IPS DF 19.7 (cell line): ENCODE results near the gene MARCOL.

Source experiments
- DNase-seq: peaks from one replicate; pipeline ENCODE4 v3.0.0-alpha.2; 2013; ENCODE audit warnings: low read depth, low spot score

Gene MARCOL, protein sequence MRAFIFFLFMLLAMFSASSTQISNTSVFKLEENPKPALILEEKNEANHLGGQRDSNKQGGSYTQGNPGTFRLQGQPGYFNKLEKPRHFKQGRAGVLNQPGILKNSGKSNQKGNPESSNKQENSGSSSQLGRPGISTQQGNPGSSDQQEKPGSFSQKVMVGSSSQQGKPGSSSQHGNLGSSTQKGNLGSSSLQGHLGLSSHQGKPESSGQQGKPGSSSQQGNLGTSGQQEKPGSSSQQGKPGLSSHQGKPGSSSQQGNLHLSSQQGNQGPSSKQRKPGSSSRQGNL

DNA sequence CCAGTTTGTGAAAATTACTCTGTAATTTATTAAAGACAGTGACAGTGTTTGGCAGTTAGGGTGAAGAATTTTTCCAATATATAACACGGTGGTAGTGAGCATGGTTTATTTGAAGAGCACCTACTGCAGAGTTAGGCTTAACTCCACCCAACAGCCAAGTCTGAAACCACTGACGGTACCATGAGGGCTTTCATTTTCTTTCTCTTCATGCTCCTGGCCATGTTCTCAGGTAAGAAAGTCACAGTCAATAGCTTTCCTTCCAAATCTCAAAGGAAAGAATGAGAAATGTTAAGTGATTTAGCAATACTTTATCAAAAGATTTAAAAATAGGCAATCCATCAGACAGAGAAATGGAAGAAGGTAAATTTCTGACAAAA is at the start of gene MARCOL:
MARCOL (plus strand) TSS at position 108 of the 377 bp plus-strand sequence; CDS start at position 181, 73 bp downstream.
- DNase-seq = no peak

DNA sequence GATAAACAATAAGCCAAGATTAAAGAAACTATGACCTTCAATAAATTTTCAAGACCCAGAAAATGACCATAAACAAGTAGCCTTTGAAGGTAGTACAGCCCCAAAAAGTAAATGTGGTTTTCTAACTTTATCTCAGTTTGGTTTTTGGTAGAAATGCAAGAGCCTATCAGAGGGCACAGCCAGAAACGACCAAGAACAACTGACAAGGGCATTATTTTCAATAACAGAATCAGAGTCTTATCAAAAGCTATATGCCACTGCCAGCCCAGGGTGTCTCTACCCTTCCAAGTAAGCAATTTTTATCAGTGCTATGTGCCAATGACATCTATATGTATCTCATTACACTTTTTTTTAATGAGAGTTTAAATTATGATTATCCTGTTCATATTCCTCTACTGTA is 47.3 kb upstream of the MARCOL start:
- DNase-seq = no peak

DNA sequence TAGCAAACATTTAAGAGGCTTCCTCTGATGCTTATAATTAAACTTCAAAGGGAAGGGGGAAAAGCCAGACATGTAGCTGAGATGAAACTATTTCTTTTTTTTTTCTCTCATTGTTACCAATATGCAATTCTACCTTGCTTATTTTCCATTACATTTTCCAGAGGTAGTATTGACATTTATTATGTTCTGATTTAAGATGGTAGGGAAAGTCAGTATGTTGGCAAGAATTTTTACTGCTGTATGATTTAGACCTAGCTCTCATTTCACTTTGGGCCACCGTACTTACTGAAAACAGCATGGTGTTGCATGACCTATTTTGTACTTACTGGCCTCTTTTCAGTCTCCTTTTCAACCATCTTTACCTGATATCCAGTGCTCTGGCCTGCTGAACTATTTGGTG is 45.1 kb upstream of the MARCOL start:
- no peak for DNase-seq

DNA sequence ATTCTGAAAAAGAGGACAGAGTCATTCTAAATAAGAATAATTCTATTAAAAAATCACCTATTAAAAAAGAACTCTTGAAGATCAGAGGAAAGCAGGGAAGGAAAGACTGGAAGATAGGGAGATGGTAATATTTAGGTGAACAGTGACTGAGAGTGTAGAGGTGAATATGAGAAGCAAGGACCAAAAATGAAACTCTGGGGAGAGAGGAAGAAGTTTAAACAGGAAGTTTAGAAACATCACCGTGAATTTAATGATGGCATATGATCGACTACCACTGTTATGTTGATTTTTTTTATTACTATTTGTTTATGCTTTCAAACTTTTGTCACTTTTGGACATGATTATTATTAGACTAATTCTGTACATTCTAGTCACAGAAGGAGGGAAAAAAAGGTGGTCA is 37.2 kb upstream of the MARCOL start:
- DNase-seq = no peak

DNA sequence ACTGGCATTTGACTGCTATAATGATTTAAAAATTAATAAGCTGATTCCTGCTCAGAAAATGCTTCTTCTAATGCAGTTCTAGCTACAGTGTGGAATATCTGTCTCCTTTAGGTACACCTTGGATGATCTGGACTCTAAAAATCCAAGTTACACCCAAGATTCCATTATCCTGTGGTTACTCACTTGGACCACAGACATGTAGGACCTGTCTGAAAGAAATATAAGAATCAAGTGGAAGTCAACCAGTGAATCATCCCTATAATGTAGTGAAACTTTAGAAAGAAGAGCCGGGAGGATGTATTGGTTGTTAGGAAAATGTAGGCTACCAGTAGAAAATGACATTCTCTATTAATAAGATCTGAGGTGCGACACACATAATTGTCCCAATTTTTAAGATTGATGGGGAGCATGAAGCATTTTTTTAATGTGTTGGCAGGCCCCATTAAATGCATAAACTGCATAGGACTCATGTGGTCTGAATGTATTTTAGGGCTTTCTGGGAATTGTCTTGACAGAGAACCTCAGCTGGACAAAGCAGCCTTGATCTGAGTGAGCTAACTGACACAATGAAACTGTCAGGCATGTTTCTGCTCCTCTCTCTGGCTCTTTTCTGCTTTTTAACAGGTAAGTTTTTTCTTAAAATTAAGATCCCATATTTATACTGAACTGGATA is 35.7 kb upstream of the MARCOL start, which contains the start of gene SPINK6:
SPINK6 (plus strand) TSS at position 512 of the 673 bp plus-strand sequence; CDS start at position 567, 55 bp downstream.
- no peak for DNase-seq

DNA sequence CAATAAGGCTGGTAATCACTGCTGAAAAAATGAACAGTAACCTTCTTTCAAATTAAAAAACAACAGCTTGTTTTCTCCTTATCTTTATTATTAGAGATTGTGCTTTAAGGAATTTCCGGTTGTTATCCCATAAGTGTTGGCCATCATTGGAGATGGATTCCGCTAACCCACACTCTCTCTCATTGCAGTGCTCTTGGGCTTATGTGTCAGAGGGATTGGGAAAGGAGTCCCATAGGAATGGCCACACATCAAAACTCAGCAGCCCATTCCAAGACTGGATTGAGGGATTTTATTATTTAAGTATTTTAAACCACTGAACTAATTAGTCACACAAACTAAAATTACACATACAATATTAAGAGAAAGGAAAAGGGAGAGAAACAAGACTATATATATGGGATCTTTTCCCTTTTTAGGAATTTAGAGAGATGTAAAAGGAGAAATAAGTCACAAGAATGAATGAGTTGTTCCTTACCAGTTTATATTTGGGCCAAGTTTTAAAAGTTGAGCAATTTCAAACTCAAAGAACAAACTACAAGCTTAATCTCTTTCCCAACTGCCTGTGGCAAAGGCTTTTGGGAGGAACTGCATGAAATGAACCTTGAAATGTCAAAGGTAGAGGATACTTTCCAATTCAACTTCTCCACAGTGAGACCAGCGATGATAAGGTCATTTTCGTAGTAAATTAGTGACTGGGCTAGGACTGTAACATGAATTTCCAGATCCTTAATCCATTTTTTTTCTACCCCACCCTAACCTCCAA is 33.1 kb upstream of the MARCOL start:
- DNase-seq = no peak

DNA sequence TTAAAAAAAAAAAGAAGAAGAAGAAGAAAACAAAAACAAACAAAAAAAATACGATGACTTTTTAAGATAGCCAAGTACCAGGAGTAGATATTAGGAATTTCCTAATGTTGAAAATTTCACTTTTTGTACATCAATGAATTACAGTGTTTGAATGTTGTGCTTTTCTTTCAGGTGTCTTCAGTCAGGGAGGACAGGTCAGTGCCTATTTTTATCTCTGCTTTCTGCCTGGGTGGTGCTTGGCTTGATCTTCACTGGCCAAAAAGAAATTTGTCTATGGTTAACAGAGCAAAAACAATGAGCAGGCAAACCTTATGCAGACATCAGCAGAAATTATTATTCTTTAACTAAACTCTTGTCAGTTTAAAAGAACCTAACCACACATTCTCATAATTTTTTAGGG is 32.5 kb upstream of the MARCOL start:
- no peak for DNase-seq

DNA sequence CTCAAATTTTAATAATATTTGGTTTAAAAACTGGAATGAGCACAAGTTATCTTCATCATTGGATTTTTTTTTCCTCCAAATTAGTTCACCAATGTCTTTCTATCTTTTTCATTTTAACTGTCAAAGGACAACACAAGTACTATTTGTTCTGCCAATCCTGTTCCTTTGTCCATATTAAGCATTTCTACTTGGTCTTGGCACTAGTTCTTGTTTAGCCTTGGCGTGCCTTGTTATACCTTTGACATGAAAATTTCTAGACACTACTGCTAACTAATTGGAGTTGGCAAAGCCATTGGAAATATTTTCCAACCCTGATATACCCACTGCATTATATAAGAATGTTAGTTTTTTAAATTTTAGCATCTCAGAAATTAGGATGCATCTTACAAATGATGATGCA is 31.7 kb upstream of the MARCOL start:
- no peak for DNase-seq

DNA sequence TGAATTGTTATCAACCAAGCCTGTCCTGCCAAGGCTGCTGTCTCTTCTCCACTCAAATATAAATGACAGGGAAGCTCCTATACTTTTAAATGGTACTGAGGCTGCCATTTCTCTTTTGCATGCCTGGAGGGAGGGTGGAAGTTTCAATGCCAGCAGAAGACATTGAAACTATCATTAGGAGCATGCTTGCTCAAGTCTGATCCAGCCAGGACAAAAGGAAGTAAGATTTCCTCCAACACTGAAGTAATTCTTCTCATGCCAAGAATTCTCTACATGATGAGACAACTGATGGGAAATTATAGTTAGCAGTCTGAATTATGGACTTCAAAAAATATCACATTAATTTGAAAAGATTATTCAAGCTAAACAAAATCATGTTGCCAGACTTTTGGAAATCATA is 30.1 kb upstream of the MARCOL start:
- DNase-seq = no peak

DNA sequence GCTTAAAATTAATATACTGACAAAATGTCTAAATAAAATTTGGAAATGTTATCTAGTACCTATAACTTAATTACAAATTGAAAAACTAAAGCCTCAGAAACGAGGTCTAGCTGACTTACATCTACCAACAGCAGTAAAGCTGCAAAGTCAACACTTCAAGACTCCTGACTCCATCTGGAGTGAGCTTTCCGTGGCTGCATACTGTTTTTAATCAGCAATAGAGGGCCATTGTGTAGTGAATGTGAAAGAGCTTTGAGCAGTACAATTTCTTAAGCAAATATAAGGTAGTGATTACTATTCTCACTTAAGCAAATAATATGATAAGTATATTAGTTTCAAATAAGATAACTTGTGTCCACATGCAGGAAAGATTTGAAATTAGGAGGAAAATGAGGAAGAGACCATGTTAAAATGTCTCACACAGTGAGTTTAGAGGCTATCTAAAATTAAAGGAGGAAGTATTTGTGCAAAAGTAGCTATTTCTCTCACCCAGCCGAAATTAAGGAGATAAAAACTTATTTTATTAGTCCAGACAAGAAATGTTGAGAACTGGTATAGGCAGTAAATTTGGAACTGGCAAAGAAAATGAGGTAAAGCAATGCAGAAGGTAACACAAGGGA is 29.1 kb upstream of the MARCOL start:
- DNase-seq = no peak

DNA sequence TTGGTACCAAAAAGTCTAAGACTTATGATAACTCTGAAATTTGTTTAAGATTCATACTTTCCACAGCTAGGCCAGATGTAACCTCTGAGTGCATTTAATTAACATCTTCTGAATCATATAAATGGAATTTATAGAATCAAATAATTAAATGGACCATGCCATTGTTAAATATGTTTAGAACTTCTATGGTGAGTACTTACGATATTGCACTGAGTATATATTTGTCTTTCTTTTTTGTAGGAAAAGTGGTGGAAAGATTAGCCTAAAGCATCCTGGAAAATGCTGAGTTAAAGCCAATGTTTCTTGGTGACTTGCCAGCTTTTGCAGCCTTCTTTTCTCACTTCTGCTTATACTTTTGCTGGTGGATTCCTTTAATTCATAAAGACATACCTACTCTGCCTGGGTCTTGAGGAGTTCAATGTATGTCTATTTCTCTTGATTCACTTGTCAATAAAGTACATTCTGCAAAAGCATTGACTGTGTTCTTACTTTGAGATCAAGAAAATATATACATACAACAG is 23.6 kb upstream of the MARCOL start:
- DNase-seq = no peak

DNA sequence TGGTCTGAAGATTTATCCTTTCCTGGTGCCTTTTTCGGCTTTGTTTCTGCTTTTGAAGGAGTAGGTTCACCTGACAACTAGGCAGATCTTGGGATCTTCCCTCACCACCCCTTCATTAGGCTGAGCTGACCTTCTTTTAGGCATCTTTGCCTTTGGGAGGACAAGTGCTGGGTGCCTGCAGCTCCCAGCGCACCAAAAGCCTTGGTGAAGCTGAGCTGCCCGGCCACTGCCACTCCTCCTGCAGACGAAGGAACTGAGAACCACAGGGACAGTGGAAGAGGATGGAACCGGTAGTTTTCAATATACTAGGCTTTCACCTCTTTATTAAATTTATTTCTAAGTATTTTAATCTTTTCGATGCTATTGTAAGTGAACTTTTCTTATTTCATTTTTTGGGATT is 16.8 kb upstream of the MARCOL start:
- DNase-seq = no peak

DNA sequence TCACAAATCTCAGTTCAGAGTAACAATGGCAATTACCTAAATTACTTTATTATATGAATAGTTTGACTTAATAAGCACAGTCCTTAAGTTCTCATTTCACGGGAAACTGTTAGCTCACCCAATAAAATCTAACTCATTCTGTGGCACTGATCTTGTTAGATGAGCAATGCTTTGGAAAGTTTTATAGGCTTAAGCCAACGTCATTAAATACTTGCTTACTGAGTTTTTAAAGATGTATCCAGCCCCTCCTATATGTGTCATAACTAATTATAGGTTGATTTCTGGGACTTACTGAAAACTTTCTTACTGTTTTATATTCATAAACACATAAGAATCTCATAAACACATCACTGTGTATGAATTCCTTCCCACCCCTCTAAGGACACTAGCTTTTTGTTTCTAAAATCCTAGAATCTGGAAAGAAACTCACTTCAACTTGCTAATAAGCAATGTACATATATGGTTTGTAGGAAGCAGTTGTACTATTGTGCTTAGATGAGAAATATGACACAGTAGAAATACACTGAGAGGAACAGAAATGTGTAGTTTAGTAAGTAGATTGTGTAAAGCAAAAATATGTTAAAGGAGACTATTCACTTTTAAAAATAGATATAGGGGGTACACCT is 14.1 kb upstream of the MARCOL start:
- no peak for DNase-seq

DNA sequence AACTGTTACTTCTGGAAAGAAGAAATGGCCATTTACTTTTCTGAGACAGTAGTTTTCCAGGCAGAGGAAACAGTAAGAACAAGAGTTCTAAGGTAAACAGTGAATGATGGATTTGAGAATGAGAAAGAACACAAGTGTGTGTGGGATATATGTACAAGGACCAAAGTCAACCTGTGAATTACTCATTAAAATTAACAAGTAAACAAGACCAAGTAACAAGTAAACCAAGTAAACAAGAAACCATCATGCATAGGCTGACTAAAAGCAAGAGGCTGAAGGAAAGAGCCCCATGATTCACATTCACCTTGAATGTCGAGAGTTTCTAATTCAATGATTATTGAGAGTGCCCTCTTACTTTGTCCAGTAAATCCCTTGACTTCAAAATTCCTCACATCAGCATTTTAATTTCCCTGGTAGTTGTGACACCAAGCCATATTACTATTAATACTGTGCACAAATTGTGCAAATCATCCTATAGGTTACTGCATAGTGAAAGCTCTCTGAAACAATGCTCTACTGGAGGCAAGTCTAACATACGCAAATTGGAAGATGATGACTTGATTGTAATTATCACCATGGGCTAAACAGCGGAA is 9.8 kb upstream of the MARCOL start:
- DNase-seq = no peak

DNA sequence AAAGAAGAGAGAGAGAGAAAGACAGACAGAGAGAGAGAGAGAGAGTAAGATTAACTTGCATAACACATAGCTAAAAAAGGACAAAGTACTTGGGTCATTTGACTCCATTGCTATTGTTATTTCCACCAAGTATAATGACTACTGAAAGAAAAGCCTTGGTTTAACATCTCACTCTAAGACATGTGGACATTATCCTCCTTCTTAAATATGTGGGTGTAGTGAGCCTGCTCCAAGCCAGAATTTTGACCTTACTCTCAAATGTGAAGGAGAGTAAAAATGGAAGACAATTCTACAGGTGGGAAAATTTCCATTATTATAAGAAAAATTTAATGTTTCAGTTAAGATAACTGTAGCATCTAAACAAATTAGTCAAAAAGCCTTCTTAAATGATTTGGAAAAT is 8.5 kb upstream of the MARCOL start:
- no peak for DNase-seq

DNA sequence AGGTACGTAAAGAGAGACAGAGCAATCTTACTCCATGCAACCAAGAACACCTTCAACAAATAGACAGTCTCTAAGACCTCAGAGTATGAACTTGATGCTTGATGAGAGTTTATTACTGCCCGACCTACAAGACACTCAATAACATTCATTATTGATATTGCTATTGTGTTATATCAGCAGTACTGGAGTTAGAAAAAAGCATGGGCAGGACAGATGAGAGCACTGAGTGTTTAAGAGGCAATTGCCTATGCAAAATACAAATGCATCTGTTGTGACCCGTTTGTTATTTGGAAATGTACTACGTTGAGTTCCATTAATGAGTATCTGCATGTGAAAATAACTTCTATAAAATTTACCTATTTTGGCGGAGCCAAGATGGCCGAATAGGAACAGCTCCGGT is 8.1 kb upstream of the MARCOL start:
- DNase-seq = no peak

DNA sequence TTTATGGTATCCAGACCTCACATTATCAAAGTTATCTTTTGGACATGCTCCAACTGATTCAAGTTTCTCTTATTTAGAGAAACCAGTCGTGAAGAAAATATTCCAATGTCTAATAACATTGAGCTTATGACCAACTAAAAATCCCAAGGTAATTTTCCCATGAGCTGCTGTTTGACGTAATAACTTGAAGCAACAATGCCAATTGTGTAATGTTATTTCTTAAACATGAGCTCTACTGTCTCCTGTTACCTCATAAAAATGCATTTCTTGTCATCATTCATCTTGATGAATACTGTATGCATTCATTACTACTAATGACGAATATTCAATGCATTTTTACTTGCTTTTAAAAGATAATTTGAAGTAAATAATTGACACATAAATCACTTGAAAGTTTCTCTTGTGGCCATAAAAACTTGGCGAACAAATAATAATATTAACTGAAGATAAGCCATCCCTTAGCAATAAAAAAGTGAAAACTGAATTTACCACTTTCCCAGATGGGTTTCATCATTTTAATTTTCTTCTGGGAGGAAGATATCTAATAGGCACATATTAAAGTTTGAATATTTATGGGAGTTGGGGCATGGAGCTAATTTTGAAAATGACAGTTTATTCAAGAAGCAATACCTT is 424 bp upstream of the MARCOL start:
- no peak for DNase-seq

DNA sequence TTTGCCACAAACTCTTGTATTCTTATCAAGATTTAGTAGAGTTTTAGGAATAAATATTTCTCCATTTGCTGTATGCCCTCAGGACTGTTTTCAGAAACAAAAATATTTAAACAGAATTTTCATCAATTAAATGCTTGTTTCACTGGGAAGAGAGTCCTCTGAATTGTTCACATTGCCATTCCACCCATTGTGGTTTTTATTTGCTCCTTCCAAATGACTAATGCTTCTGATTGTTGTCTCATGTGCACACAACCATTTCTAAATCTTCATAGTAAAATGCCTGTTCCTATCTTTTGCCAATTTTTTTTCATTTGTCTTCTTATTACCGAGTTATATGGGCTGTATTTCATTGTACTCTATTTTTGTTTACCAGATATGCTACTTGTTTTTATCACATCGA is 10.6 kb downstream of the MARCOL start:
- no peak for DNase-seq

DNA sequence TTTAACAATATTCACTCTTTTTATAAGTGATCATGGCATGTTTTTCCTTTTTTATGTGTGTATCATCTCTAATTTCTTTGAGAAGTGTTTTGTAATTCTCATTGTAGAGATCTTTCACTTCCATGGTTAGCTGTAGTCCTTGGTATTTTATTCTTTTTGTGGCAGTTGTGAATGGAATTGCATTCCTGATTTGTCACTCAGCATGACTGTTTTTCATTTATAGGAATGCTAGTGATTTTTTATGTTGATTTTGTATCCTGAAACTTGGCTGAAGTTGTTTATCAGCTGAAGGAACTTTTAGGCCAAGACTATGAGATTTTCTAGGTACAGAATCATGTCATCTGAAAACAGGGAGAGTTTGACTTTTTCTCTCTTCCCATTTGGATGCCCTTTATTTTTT is 17.1 kb downstream of the MARCOL start:
- no peak for DNase-seq

DNA sequence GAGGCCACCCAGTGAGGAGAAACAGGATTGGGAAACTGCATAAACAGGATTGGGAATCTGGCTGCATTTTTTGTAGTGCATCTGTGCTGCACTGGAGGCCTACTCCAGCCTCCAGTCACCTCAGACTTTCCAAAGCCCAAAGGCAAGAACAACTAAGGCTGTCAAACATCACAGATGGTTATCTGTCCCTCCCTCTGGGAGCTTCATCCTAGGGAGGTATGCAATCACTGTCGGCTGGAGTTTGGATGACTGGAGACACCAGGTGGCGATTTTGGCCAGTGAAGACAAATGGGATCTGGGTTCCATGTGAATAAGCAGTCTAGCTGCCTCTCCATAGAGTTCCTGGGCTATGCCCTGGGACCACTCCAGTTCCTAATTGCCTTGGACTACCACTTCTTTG is 21.0 kb downstream of the MARCOL start:
- DNase-seq = no peak

DNA sequence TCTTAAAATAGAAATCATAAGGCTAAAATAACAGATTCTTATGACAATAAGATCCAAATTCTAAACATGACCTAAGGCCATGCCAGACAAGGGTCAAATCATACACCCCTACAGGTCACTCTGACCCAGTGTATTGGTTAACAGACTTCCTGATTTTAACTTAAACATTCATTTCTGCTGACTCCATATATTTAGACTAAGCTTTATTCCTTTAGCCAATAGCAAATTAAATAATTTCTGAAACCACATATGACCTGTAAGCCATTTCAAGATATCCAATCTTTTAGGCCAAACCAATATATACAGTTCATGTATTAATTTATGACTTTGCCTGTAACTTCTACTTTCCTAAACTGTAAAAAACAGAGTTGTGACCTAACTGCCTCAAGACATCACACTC is 22.9 kb downstream of the MARCOL start:
- DNase-seq = no peak
